GM12873 (cell line): ENCODE data around the gene PAFAH1B2.

ENCODE experiments used
- CTCF ChIP-seq: IDR thresholded peaks from 2 replicates; pipeline ENCODE4 v1.5.1; 2012; ENCODE audit warnings: low read depth, mild to moderate bottlenecking, moderate library complexity, low read length, control low read depth; ENCODE audit not compliant: insufficient read depth; ENCODE audit errors: missing control alignments

Gene PAFAH1B2

GRCh38 chr11:117197006-117197405, 52.9 kb downstream of the PAFAH1B2 start:
- no peak for TF ChIP-seq CTCF

GRCh38 chr11:117197516-117198456, 53.7 kb downstream of the PAFAH1B2 start:
- peak; percentile 52 for TF ChIP-seq CTCF

- TF ChIP-seq CTCF, result no peak
Measured at GRCh38 chr11:117198613-117199012, 54.5 kb downstream of the PAFAH1B2 start.

GRCh38 chr11:117199053-117199915, 55.2 kb downstream of the PAFAH1B2 start, which contains the start of gene TAGLN:
Gene TAGLN (plus strand): TSS chr11:117199370. CDS start chr11:117203014, 3,644 bp downstream.
- TF ChIP-seq CTCF, result no peak

GRCh38 chr11:117199916-117200812, 56.1 kb downstream of the PAFAH1B2 start:
- TF ChIP-seq CTCF, result no peak

GRCh38 chr11:117200813-117201657, 56.9 kb downstream of the PAFAH1B2 start:
- no peak for TF ChIP-seq CTCF
